ENCODE results near the gene FXYD1.

GRCh38 chr19:35104361-35104760 lies 34.3 kb upstream of the FXYD1 start:
- TF ChIP-seq KDM1A (IDR thresholded peaks at IDR 0.05; ENCODE audit: low read depth) (no peak), CTCF (IDR thresholded peaks at IDR 0.05) (no peak), EP300 (IDR thresholded peaks at IDR 0.05) (no peak), RAD21 (conservative IDR thresholded peaks at IDR 0.05 in 1 of 2, IDR thresholded peaks at IDR 0.05 in 1 of 2) (no peak), CHD2 (IDR thresholded peaks at IDR 0.05; ENCODE audit: low read length, partially characterized antibody) (no peak), HOXA7 (CRISPR knock-in tag; IDR thresholded peaks at IDR 0.05) (no peak)

Measured in A549 (cell line).